ENCODE data around the gene EML4. TPM values are rescaled to one million over a fixed set of nuclear protein-coding genes. Genes with fewer than 3 reads are reported as not detected.

Gene EML4
- total RNA-seq, 1 donor from 2014 or later, result 59.5 TPM

- intact Hi-C loops (cut with DNase I), result no loop called here
- ATAC-seq (no peak), DNase-seq (ENCODE audit: low spot score) (no peak)
These were observed 112.4 kb downstream of the EML4 start for GRCh38 chr2:42281416-42282081.

GRCh38 chr2:42284019-42284418 is 114.9 kb downstream of the EML4 start:
- no peak for ATAC-seq
- DNase-seq (ENCODE audit: low spot score), result no peak
- intact Hi-C loops (cut with DNase I), result no loop called here

- ATAC-seq (no peak), DNase-seq (ENCODE audit: low spot score) (no peak)
- intact Hi-C loops (cut with DNase I), result no loop called here
These were observed 117.3 kb downstream of the EML4 start for GRCh38 chr2:42286268-42286946.

- DNase-seq (ENCODE audit: low spot score), result no peak
- ATAC-seq, result no peak
- intact Hi-C loops (cut with DNase I), result no loop called here
These were observed 119.7 kb downstream of the EML4 start for GRCh38 chr2:42288811-42289210.

GRCh38 chr2:42289222-42289621 is 120.1 kb downstream of the EML4 start:
- ATAC-seq (no peak), DNase-seq (ENCODE audit: low spot score) (no peak)
- intact Hi-C loops (cut with DNase I), result no loop called here

- DNase-seq (ENCODE audit: low spot score) (no peak), ATAC-seq (no peak)
- intact Hi-C loops (cut with DNase I), result no loop called here
These were observed 120.9 kb downstream of the EML4 start for GRCh38 chr2:42290005-42290404.

- no peak for DNase-seq (ENCODE audit: low spot score)
- intact Hi-C loops (cut with DNase I), result no loop called here
- ATAC-seq, result no peak
These were observed 123.9 kb downstream of the EML4 start for GRCh38 chr2:42293019-42293418.

GRCh38 chr2:42296226-42296625 is 127.1 kb downstream of the EML4 start:
- intact Hi-C loops (cut with DNase I), result no loop called here
- DNase-seq (ENCODE audit: low spot score), result no peak
- no peak for ATAC-seq

- ATAC-seq, result no peak
- no peak for DNase-seq (ENCODE audit: low spot score)
- intact Hi-C loops (cut with DNase I), result no loop called here
These were observed 128.3 kb downstream of the EML4 start for GRCh38 chr2:42297322-42297936.

- no peak for ATAC-seq
- no peak for DNase-seq (ENCODE audit: low spot score)
- intact Hi-C loops (cut with DNase I), result no loop called here
These were observed 129.0 kb downstream of the EML4 start for GRCh38 chr2:42298132-42298531.

GRCh38 chr2:42298996-42299754 is 130.0 kb downstream of the EML4 start:
- intact Hi-C loops (cut with DNase I), result no loop called here
- ATAC-seq (no peak), DNase-seq (ENCODE audit: low spot score) (no peak)

- DNase-seq (ENCODE audit: low spot score) (no peak), ATAC-seq (no peak)
- intact Hi-C loops (cut with DNase I), result no loop called here
These were observed 131.4 kb downstream of the EML4 start for GRCh38 chr2:42300527-42300926.

GRCh38 chr2:42303252-42303651 is 134.1 kb downstream of the EML4 start:
- intact Hi-C loops (cut with DNase I), result no loop called here
- DNase-seq (ENCODE audit: low spot score), result no peak
- no peak for ATAC-seq

- DNase-seq (ENCODE audit: low spot score), result no peak
- ATAC-seq, result no peak
- intact Hi-C loops (cut with DNase I), result no loop called here
These were observed 135.0 kb downstream of the EML4 start for GRCh38 chr2:42304059-42304713.

- DNase-seq (ENCODE audit: low spot score), result no peak
- intact Hi-C loops (cut with DNase I), result no loop called here
- ATAC-seq, result no peak
These were observed 138.0 kb downstream of the EML4 start for GRCh38 chr2:42307180-42307579.

GRCh38 chr2:42309366-42309765 is 140.2 kb downstream of the EML4 start:
- no peak for ATAC-seq
- intact Hi-C loops (cut with DNase I), result no loop called here
- no peak for DNase-seq (ENCODE audit: low spot score)

GRCh38 chr2:42310007-42310515 is 140.9 kb downstream of the EML4 start:
- DNase-seq (ENCODE audit: low spot score) (no peak), ATAC-seq (no peak)
- intact Hi-C loops (cut with DNase I), result no loop called here

GRCh38 chr2:42312106-42312505 is 143.0 kb downstream of the EML4 start:
- ATAC-seq (no peak), DNase-seq (ENCODE audit: low spot score) (no peak)
- intact Hi-C loops (cut with DNase I), result no loop called here

- ATAC-seq (no peak), DNase-seq (ENCODE audit: low spot score) (no peak)
- intact Hi-C loops (cut with DNase I), result no loop called here
These were observed 145.8 kb downstream of the EML4 start for GRCh38 chr2:42314892-42315468.
